Common myeloid progenitor, CD34-positive (primary cell): ENCODE results near the gene UNK.

ENCODE experiments used
- CTCF ChIA-PET: fragments of 350-600 bp; sonication (Branson Sonifier 250); formaldehyde crosslinking; loops from one replicate; lab custom pipeline; 2021; ENCODE audit warnings: antibody characterized with exemption; lab: Charles Lee
- POLR2A ChIA-PET: fragments of 350-600 bp; sonication (Branson Sonifier 250); formaldehyde crosslinking; loops from one replicate; lab custom pipeline; 2021; ENCODE audit warnings: antibody characterized with exemption; lab: Charles Lee
- DNase-seq, 3 donors: peaks; one replicate each; pipeline versions ENCODE4 v3.0.0 to v3.0.0-alpha.2; 2013
- H3K27ac ChIP-seq, 2 experiments: 1 replicate in 1 of 2; 2 replicates in 1 of 2; pipeline ENCODE4 v1.7.0; 2013; ENCODE audit warnings: inconsistent platforms in 2 of 2, low read length in 2 of 2, mild to moderate bottlenecking in 2 of 2, low read depth in 1 of 2, moderate library complexity in 1 of 2; ENCODE audit not compliant: severe bottlenecking in 2 of 2, insufficient read depth in 1 of 2, poor library complexity in 1 of 2
- H3K27me3 ChIP-seq, 5 experiments: replicated peaks in 2 of 5; 1 replicate in 3 of 5; 2 replicates in 2 of 5; pipeline versions ENCODE4 v1.6.1 to v1.7.0; 2013; ENCODE audit warnings: low read length in 4 of 5, mild to moderate bottlenecking in 2 of 5, moderate library complexity in 2 of 5, inconsistent platforms in 1 of 5; ENCODE audit not compliant: insufficient read depth in 5 of 5, control insufficient read depth in 4 of 5
- H3K36me3 ChIP-seq, 4 experiments: 1 replicate in 2 of 4; 2 replicates in 2 of 4; pipeline versions ENCODE4 v1.6.1 to v1.7.0; 2013; ENCODE audit warnings: low read length in 3 of 4, control low read depth in 1 of 4, mild to moderate bottlenecking in 1 of 4; ENCODE audit not compliant: control insufficient read depth in 4 of 4, insufficient read depth in 4 of 4
- H3K4me1 ChIP-seq, 4 experiments: 1 replicate in 3 of 4; 2 replicates in 1 of 4; pipeline versions ENCODE4 v1.6.1 to v1.7.1; 2013; ENCODE audit warnings: low read length in 3 of 4, mild to moderate bottlenecking in 3 of 4, control low read depth in 1 of 4, inconsistent platforms in 1 of 4, moderate library complexity in 1 of 4; ENCODE audit not compliant: control insufficient read depth in 4 of 4, insufficient read depth in 4 of 4; ENCODE audit errors: control extremely low read depth in 1 of 4
- H3K4me3 ChIP-seq, 7 experiments: 1 replicate in 4 of 7; 2 replicates in 3 of 7; pipeline versions ENCODE4 v1.5.1 to v1.7.0; 2013; ENCODE audit warnings: mild to moderate bottlenecking in 7 of 7, low read length in 6 of 7, moderate library complexity in 6 of 7, inconsistent platforms in 2 of 7, low read depth in 2 of 7, control low read depth in 1 of 7; ENCODE audit not compliant: insufficient read depth in 4 of 7, control insufficient read depth in 1 of 7; ENCODE audit errors: extremely low read depth in 1 of 7
- H3K9me3 ChIP-seq, 5 experiments: 1 replicate in 4 of 5; 2 replicates in 1 of 5; pipeline versions ENCODE4 v1.6.1 to v1.7.1; 2013; ENCODE audit warnings: low read length in 4 of 5, mild to moderate bottlenecking in 2 of 5, inconsistent platforms in 1 of 5, low read depth in 1 of 5, moderate library complexity in 1 of 5; ENCODE audit not compliant: control insufficient read depth in 4 of 5, insufficient read depth in 2 of 5; ENCODE audit errors: control extremely low read depth in 1 of 5
- WGBS: methylation state at CpG from one replicate; pipeline ENCODE4 v1.1.5; 2013; ENCODE audit not compliant: insufficient coverage; 5-methylcytosine and 5-hydroxymethylcytosine counted together

Gene UNK

DNA sequence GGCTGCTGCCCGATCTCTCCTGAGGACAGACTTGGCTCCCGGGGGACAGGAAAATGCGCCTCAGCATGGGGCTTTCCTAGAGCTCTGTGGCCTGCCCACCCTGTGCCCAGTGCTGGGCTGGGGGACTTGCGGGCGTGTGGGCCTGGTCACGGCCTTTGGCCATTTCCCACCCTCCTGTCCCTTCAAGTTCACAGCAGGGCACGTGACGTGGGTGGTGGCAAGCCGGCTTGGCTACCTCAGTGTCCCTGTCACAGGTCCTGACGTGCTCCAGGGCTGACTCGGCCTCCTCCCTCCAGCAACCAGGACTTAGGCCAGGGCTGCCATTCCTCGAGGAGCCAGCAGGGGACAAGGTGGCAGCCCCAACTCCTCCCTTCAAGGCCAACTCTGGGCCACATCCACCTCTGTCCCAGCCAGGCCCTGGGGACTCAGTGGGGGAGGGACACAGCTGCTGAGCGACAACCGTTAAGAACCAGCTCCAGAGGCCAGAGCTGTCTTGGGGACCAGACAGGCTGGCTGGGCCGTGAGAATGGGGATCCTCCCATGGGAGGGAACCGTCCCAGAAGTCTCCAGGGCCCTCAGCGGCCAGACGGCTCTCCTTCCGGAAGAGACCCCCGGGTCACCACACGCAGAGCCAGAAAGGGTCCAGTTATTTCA, 60.6 kb downstream of the UNK start:
- Histone ChIP-seq H3K36me3 (peaks cover 12 to 59% (median 48%) of the 10 kb centered on the region in 4 experiments), H3K27ac (peak overlapping the region; percentile 90 to 95), H3K4me1 (peaks cover 0 to 61% (median 53%) of the 10 kb centered on the region in 4 experiments), H3K9me3 (no peaks in the 10 kb centered on the region), H3K4me3 (peak overlapping the region in 6 of 7 experiments; percentile 36 to 84 (median 78)), H3K27me3 (no peaks in the 10 kb centered on the region)
- POLR2A ChIA-PET = interaction anchor here (0.6 to 4.0 kb wide), 6 partner anchors 10 to 52 kb away, joined by 4 to 35 read pairs (median 14); partner anchors contain the start of genes TRIM65 and WBP2
- DNase-seq = peak; percentile 83 to 91 (median 90)
- whole genome bisulfite sequencing = 15% methylated on average over 15 of the region's 21 CpGs
- CTCF ChIA-PET = interaction anchor here (0.6 to 14.6 kb wide), 12 partner anchors 13 to 94 kb away, joined by 3 to 174 read pairs (median 6); partner anchors contain the start of genes TRIM47, TRIM65 and WBP2

DNA sequence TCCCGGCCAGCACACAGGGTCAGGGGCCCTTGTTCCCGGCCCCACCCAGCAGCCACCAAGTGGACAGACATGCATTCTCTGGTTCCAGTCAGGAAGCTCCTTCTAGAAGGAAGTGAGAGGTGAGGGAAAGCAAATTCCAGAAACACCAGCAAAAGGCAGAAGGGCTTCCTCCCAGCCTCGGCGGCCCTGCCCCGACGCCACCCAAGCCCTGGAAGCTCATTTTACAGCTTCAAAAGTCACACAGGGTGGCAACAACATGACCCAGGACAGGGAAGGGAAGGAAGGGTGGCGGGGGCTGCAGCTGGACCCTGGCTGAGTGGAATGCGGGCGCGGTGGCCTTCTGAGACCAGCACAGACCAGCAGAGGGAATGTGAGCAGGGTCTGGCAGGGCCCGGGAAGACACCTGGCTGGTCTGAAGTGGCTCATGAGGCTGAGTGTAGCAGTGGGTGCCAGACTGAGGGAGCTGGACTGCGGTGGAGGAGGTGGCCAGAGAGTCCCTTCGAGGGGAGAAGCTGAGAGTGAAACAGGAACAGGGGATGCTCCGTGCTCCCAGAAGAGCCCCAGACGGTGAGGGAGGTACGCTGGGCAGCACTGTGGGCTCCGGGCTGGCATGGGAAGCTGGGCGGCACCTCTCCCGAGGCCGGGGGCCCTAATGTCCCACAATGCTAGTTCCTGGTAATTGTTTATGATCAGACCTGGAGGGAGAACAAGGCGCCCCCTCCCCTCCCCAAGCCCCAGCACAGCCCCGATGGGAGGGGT, 61.5 kb downstream of the UNK start:
- Histone ChIP-seq H3K9me3 (no peaks in the 10 kb centered on the region), H3K36me3 (peaks cover 8 to 59% (median 45%) of the 10 kb centered on the region in 4 experiments), H3K4me3 (peak overlapping the region in 1 of 7 experiments; percentile 5), H3K4me1 (peaks cover 0 to 64% (median 53%) of the 10 kb centered on the region in 4 experiments), H3K27ac (peak overlapping the region in 1 of 2 experiments; percentile 95), H3K27me3 (no peaks in the 10 kb centered on the region)
- POLR2A ChIA-PET = interaction anchor here (0.6 to 4.0 kb wide), 3 partner anchors 9 to 18 kb away, joined by 4 to 35 read pairs (median 28); partner anchors contain the start of gene WBP2
- WGBS = 96% methylated on average over 14 of the region's 22 CpGs
- no peak for DNase-seq
- CTCF ChIA-PET = interaction anchor here (0.6 to 14.6 kb wide), 10 partner anchors 12 to 95 kb away, joined by 3 to 174 read pairs (median 6); partner anchors contain the start of genes TRIM47, TRIM65 and WBP2

DNA sequence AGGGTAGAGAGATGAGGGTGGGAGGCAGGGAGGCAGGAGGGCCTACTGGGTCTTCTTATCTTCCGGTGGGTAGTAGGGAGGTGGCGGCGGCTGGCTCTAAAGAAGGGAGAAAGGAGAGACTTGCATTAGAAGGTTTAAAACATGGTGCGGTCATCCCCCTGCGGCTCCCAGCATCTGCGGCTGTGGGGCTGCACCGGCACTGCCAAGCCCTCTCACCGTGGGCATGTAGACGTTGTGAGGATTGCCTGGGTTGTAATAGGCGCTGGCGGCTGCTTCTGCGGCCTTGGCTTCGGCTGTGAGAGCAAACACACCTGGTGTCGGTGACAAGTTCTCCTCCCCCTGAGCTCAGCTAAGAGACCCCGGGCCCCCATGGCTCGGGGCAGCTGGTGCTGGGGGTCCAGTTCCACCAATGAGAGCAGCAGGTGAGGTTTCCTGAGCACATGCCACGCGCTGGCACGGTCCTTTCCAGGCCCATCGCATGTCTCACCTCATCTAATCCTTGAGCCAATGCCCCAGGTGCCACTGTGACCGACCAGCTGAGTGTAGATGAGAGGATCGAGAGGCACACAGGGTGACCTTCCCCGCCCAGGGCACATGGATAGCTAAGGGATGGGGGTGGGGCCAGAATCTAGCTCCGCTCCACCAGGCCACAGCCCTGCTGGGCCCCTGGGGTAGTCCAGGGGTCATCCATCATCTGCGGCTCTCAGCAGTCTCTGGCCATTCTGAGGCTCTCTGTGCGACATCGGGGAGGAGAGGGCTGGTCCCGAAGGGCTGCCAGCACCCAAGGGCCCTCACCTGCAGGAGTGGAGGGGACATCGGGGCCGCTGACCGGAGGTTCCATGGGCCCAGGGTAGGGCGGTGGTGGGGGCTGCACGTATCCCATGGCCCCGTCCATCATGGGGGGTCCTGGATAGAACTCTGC, 62.3 kb downstream of the UNK start:
- POLR2A ChIA-PET = no interaction called here
- WGBS = 98% methylated on average over 32 of the region's 34 CpGs
- Histone ChIP-seq H3K36me3 (peaks cover 8 to 63% (median 48%) of the 10 kb centered on the region in 4 experiments), H3K27me3 (no peaks in the 10 kb centered on the region), H3K9me3 (no peaks in the 10 kb centered on the region), H3K4me3 (no peak overlapping the region), H3K27ac (peak overlapping the region in 1 of 2 experiments; percentile 95), H3K4me1 (peaks cover 0 to 63% (median 53%) of the 10 kb centered on the region in 4 experiments)
- no peak for DNase-seq
- CTCF ChIA-PET = interaction anchor here (0.9 to 14.6 kb wide), 13 partner anchors 12 to 83 kb away, joined by 3 to 174 read pairs (median 5); partner anchors contain the start of genes TRIM47, TRIM65 and WBP2

DNA sequence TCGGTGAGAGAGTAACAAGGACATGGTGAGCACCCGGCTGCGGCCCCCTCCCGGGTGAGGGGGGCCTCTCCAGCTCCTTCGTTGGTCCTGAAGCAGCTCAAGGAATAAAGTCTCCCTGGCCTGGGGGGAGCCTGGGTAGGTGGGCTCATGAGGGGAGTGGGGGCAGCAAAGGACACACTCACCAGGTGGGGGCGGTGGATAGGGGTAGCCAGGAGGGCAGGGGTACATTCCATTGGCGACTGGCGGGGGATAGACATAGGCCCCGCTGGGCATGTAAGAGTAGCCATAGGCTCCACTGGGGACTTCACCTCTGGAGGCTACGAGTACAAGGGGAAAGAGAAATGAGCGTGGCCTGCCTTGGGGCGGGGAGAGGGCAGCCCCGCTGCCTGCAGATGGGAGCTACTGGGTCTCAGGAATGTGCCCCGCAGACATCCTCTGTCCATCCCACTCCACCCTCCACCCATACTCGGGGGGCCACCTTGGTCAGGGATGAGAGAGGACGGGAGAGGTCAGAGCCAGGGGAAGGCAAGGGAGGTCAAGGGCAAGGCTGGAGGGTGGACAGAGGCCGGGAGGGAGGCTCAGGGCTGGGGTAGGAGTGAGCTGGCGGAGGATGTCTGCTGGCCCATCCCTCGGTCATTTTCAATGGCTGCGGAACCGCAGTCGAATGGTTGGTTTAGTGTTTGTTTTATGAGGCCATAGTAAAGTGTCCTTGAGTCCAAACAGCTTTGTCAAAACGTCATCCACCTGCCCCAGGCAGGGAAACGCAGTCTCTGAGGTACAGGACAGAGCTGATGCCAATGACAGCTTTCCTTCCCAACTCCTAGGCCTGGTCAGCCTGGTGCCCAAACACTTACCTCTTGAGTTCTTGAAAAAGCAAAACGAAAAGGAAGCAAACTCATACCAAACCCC, 63.3 kb downstream of the UNK start:
- Histone ChIP-seq H3K9me3 (no peaks in the 10 kb centered on the region), H3K27me3 (no peaks in the 10 kb centered on the region), H3K4me3 (no peak overlapping the region), H3K4me1 (peaks cover 0 to 54% (median 45%) of the 10 kb centered on the region in 4 experiments), H3K36me3 (peaks cover 8 to 57% (median 47%) of the 10 kb centered on the region in 4 experiments), H3K27ac (no peak overlapping the region)
- DNase-seq = no peak
- CTCF ChIA-PET = interaction anchor here (0.9 to 14.6 kb wide), 14 partner anchors 11 to 98 kb away, joined by 3 to 174 read pairs (median 4); partner anchors contain the start of genes TRIM65, UNK and WBP2
- WGBS = 96% methylated on average over 16 of the region's 25 CpGs
- POLR2A ChIA-PET = interaction anchor here (1.5 kb wide), 1 partner anchor 15 kb away, joined by 4 read pairs; no protein-coding TSS in a partner anchor

DNA sequence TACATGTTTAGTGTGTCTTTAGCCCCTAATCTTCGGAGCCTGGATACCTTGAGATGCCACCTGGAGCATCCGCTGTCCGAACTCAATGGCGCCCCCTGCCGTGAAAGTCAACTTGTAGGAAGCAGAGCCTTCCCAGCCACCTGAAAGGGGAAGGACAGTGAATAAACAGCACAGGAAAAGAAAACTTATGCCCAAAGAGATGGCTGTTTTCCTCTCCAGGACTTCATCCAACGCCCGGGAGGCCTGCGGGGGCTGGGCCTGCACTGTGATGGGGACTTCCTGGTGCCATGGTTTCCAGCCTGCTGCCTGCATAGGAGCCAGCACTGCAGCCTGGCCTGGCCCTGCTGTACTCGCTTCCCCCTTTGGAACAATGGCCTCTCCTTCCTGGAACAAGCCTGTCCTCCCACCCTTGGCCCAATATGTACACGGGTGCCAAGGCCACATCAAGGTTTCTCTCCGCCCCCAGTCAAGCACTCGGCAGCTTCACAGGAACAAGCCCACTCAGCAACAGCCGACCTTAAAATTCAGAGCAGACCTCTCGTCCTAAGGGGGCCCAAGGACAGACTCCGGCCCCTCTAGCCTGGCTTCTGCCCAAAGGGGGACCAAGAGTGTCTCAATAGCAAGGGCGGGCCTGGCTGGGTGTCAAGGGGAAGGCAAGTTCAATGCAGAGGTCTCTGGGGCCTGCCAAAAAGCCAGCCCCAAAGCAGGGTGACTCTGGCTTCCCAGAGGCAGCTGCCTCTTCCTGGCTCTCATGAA, 64.1 kb downstream of the UNK start:
- Histone ChIP-seq H3K36me3 (peaks cover 8 to 58% (median 48%) of the 10 kb centered on the region in 4 experiments), H3K9me3 (no peaks in the 10 kb centered on the region), H3K4me3 (no peak overlapping the region), H3K27ac (no peak overlapping the region), H3K4me1 (peaks cover 0 to 53% (median 40%) of the 10 kb centered on the region in 4 experiments), H3K27me3 (no peaks in the 10 kb centered on the region)
- DNase-seq = peak; percentile 53 to 74 (median 66)
- POLR2A ChIA-PET = interaction anchor here (1.5 kb wide), 1 partner anchor 16 kb away, joined by 4 read pairs; no protein-coding TSS in a partner anchor
- CTCF ChIA-PET = interaction anchor here (0.9 to 14.6 kb wide), 10 partner anchors 10 to 99 kb away, joined by 3 to 174 read pairs (median 4); partner anchors contain the start of genes TRIM65, UNK and WBP2
- 60% methylated on average over 14 of the region's 16 CpGs for WGBS
